SU-DHL-6 (cell line): ENCODE data around the gene CNKSR1.

Source experiments
- EZH2phosphoT487 ChIP-seq: fragments of 200-600 bp; sonication (generic), shearing (Covaris generic); conservative IDR thresholded peaks from 2 replicates; pipeline ENCODE4 v1.6.1; 2018; ENCODE audit warnings: mild to moderate bottlenecking, antibody characterized with exemption, low read length, moderate library complexity, mixed read lengths
- TF ChIP-seq, protein P1 (sequence below): fragments of 200-600 bp; sonication (generic); IDR thresholded peaks from one replicate; pipeline ENCODE4 v1.5.1; 2017; ENCODE audit warnings: antibody characterized with exemption, mild to moderate bottlenecking, low read length, moderate library complexity; ENCODE audit not compliant: insufficient read depth, poor library complexity, severe bottlenecking

DNA sequence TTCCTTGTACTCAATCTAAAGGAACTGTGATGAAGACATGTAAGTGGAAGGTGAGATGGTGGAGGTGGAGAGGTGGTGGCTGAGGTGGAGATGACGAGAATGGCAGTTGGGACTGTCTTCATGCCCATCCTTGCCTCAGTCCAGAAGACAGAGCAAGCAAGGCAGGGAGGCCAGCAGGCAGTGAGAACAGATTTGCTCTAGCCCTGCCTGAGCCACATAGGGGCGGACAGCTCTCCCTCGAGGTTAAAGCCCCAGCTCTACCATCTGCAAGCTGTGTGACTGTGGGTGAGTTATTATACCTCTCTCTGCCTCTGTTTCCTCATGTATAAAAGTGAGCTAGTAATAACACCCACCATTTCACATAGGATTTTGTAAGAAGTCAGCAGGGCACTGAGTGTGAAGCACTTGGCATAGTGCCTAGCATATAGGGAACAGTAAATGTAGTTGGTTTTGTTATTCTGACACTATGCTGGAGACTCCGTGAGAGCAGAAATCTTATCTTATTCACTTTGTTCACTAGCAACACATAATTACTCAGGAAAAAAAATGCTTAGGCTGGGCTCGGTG, 23.2 kb upstream of the CNKSR1 start:
- TF ChIP-seq, protein P1, sequence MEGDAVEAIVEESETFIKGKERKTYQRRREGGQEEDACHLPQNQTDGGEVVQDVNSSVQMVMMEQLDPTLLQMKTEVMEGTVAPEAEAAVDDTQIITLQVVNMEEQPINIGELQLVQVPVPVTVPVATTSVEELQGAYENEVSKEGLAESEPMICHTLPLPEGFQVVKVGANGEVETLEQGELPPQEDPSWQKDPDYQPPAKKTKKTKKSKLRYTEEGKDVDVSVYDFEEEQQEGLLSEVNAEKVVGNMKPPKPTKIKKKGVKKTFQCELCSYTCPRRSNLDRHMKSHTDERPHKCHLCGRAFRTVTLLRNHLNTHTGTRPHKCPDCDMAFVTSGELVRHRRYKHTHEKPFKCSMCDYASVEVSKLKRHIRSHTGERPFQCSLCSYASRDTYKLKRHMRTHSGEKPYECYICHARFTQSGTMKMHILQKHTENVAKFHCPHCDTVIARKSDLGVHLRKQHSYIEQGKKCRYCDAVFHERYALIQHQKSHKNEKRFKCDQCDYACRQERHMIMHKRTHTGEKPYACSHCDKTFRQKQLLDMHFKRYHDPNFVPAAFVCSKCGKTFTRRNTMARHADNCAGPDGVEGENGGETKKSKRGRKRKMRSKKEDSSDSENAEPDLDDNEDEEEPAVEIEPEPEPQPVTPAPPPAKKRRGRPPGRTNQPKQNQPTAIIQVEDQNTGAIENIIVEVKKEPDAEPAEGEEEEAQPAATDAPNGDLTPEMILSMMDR, result no peak
- TF ChIP-seq EZH2phosphoT487, result no peak
